GM18951 (cell line): ENCODE data around the gene PXMP4.

Experiments
- POLR2A ChIP-seq: IDR thresholded peaks from 4 replicates; pipeline ENCODE4 v1.6.1; 2011; ENCODE audit warnings: mild to moderate bottlenecking; ENCODE audit not compliant: insufficient read length, insufficient read depth; ENCODE audit errors: extremely low read depth
- in situ Hi-C: fragments of 300-500 bp; cut with MboI; formaldehyde crosslinking; loops from one replicate; pipeline ENCODE4 v1.12.0; 2022; ENCODE audit warnings: low sequenced_read_pairs, mixed read lengths, inconsistent platforms; ENCODE audit not compliant: unreplicated experiment

PXMP4 gene

DNA sequence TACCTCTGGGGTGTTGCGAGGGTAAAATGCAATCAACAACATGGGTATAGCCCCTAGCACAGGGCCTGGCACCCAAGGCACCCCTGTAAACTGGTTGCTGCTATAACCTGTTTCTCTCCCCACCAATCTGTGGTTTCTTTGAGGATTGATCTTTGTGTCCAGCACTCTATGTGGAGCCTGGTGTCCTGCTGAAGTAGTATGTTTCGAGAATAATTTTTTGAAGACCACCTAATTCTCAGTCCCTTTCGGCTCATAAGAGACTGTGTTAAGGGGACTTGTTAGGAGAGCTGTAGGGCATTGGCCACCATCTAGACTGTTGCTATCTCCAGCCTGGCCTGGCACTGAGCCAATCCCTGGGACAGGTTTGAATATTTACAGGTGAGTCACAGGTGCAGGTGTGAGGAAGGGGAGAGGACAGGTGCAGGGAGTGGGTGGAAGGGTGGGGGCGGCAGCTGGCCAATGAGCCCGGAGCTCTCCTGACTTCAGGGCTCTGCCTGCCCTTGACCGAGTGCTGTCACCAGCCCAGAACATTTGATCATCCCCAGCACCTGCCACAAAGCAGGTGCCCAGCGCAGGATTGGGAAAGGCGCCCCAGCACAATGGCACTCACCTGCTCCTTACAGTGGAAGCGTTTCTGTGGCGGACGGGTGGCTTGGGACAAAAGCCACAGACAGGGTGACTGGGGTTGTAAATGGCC is 66.1 kb downstream of the PXMP4 start:
- in situ Hi-C loops, result no loop called here
- TF ChIP-seq POLR2A, result no peak

DNA sequence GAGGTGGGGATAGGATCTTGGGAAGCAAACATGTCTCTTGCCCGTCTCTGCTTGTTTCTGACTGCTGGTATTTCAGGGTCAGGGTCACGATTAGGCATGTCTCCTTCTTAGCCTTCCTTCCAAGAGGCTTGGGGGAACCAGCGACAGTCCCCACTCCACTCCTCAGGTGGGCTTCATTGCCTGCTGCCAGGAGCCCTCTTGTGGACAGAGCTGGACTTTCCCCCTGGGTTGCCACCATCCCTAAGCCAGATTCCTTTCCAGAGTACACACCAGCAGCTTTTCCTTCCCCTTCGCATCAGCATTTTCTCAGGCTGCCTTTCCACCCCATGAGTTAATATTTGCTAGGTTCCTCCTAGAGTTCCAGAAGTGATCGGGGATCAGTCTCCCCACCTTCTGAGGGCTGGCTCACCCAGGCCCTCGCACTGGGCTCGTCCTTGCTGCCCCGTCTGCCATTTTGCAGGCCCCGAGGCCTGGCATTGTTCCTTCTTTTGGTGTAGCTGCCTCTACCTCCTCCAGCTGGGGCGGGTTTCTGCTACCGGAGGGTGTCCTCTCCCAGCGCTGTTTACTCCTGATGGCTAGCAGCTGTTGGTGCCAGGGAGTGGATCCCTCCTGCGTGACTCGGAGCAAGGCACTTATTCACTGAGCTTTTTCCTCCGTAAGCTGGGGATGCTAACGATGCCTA is 66.8 kb downstream of the PXMP4 start:
- in situ Hi-C loops, result no loop called here
- TF ChIP-seq POLR2A, result no peak
